ENCODE results near the gene MAMDC4.

The MAMDC4 gene

DNA sequence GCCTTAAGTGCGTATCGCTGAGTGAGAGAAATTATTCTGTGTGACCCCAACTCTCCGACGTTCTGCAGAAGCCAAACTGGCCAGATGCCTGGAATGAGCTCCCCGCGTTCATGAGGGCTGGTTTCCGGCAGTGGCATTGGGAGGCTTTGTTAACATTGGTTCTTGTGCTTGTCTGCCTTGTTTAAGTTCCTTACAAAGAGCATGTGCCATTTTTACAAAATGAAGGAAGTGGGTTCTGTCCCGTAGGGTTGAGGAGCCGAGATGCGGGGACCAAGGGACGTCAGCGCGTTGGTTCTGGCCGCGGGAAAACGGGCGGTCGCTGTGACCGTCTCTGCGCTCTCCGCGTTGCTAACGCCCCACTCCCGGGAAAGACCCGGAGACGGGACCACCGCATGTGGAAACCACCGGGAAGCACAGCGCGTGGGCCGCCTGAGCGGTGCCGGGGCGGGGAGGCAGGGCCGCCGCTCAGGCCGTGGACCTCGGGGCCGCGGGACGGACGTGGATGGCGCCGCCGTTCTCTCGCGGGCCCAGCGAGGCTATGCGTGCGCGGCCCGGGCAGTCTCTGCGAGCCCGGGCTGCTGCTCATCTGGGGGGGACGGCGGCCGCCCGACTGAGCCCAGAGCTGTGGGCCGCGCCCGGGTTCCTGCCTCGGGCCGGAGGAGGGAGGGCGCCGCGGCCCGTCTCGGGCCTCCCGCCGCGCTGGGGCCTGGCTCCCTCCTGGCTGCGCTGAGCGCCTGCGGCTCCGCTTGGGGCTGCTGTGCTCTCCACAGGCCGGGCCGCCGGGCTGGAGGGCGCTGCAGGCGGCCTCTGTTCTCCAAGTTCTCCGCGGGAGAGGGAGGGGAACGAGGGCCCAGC is 30.9 kb upstream of the MAMDC4 start:
- H3K27ac ChIP-seq, result no peak overlapping the region

DNA sequence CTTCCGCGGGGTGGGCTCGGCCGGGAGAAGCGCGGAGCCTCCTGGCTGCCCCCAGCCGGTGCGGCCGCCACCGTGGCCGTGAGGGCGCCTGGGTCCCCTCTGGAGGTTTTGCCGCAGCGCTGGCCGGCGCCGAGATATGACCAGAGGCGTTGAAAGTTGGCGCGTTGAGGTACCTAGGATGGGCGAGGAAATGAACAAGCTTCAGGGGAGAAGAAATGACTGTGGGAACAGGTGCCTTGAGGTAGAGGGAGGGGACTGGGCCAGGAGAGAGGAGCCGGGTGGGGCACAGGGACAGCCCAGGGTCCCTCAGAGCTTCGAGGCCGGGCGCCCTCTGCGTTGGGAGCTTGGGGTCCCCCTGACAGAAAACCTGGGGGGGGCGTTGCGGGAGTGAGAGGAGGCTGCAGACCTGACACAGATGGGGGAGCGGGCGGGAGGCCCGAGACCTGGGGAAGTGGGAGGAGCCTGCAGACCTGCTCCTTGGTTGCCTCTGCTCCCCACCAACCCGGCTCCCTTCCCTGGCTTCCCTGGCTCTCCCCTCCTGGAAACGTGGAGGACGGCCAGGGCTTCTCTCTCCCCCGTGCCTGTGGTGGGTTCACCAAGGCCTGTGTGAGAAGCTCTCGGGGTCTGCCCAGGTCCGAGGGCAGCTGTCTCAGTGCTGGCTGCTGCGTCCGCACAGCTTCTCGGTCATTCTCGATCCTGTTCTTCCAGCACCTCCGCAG is 30.2 kb upstream of the MAMDC4 start:
- H3K27ac ChIP-seq, result no peak overlapping the region
- TF ChIP-seq, protein P1, sequence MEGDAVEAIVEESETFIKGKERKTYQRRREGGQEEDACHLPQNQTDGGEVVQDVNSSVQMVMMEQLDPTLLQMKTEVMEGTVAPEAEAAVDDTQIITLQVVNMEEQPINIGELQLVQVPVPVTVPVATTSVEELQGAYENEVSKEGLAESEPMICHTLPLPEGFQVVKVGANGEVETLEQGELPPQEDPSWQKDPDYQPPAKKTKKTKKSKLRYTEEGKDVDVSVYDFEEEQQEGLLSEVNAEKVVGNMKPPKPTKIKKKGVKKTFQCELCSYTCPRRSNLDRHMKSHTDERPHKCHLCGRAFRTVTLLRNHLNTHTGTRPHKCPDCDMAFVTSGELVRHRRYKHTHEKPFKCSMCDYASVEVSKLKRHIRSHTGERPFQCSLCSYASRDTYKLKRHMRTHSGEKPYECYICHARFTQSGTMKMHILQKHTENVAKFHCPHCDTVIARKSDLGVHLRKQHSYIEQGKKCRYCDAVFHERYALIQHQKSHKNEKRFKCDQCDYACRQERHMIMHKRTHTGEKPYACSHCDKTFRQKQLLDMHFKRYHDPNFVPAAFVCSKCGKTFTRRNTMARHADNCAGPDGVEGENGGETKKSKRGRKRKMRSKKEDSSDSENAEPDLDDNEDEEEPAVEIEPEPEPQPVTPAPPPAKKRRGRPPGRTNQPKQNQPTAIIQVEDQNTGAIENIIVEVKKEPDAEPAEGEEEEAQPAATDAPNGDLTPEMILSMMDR (IDR thresholded peaks at IDR 0.05), result no peak
- no peak for TF ChIP-seq ZFX (IDR thresholded peaks at IDR 0.05; ENCODE audit: borderline replicate concordance)

More for the DNA sequence above, 30.9 kb upstream of the MAMDC4 start:
- TF ChIP-seq, protein P1 (IDR thresholded peaks at IDR 0.05), result no peak
- no peak for TF ChIP-seq ZFX (IDR thresholded peaks at IDR 0.05; ENCODE audit: borderline replicate concordance)

DNA sequence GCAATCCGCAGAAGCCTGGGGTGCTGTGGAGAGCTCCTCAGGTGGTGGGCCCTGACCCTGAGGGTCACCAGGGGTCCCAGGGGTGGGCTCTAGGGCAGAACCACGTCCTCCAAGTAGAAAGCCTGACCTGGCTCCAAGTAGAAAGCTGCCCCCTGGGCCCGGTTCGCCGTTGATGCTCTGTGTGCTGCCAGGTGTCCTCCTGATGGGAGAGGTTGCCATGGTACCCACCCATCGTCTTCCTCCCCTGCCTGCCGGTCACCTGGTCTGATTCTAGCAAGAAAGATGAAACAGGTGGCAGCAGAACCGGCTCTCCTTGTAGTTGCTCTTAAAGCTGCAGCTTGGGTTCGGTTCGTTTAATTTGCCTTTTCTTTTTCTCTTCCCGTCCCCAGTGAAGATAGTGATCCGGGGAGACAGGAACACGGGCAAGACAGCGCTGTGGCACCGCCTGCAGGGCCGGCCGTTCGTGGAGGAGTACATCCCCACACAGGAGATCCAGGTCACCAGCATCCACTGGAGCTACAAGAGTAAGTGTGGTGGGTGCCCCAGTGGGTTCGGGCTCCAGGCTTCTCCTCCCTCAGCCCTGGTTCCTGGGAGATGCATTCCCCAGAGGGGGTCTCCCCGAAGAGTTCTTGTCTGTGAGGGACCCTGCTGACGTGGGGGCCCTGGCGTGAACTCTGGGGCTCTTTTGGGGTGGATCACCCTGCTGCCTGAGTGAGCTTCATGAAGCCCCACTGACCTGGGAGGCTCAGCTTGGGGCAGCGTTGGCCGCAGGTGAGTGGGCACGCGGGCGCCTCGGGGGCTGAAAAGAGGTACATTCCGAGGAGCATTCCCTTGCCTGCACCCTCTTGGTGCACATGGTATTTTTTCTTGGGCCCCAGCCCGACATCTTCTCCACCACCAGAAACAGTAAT is 28.8 kb upstream of the MAMDC4 start:
- H3K27ac ChIP-seq, result no peak overlapping the region

DNA sequence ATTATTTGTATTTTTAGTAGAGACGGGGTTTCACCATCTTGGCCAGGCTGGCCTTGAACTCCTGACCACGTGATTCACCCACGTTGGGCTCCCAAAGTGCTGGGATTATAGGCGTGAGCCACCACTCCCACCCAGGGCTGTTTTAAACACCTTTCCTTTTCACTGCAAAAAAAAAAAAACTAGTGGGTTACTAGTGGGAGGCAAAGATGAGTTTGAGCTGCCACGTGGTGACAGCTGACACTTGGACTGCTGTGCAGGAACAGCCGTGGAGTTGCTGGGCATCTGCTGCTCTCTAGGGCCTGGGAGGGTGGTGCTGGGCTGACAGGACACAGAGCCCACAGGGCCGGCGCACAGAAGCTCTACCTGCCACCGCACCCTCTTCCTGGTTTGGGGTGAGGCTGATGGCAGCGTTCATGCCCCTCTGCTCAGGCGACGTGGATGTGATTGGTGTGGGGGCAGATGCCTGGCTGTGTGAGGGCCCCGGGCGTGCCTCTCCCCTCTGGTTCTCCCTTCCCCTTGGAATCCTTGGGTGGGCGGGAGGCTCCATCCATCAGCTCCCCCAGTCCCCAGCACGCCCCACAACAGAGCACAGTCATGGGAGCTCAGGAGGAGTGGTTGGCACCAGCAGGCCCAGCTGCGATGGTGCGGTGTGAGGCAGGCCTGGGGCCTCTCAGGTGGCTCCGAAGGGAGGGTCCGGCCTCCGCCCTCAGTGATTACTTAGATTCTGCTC is 27.5 kb upstream of the MAMDC4 start:
- TF ChIP-seq, protein P1 (IDR thresholded peaks at IDR 0.05), result no peak
- TF ChIP-seq ZFX (IDR thresholded peaks at IDR 0.05; ENCODE audit: borderline replicate concordance), result no peak
- H3K27ac ChIP-seq, result no peak overlapping the region

More for the DNA sequence above, 28.8 kb upstream of the MAMDC4 start:
- no peak for TF ChIP-seq ZFX (IDR thresholded peaks at IDR 0.05; ENCODE audit: borderline replicate concordance)

DNA sequence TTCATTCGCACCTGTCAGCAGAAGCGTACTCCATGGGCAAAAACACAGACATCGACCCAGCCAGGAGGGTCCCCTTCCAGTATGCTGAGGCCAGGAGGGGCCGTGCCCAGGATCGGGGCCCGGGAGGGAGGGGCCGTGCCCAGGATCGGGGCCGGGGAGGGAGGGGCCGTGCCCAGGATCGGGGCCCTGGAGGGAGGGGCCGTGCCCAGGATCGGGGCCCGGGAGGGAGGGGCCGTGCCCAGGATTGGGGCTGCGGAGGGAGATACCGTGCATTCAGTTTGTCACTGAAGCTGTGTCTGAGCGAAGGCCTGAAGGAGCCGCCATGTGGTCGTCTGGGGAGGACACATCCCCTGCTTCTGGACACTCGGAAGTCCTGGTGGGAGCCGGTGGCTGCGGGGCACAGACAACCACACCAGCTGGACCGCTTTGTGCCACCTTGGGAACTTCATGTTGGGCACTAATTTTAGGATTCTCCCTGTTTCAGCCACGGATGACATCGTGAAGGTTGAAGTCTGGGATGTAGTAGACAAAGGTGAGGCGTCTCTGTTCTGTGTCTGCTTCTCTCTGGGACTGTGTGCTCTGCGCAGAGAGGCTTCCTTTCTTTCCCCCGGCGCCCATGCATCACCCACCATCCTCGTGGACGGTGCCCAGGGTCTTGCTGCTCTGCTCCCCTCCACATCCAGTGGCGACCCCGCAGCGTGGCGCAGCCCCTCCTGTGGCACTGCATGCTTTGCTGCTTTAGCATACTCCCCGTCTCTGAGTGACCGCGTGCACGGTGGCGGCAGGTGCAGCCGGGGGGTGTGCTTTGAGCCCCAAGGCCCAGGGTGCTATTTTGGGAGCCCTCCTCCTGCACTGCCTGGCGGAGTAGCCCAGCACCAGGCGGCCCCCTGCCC is 26.6 kb upstream of the MAMDC4 start:
- no peak overlapping the region for H3K27ac ChIP-seq
- TF ChIP-seq, protein P1 (IDR thresholded peaks at IDR 0.05), result no peak
- TF ChIP-seq ZFX (IDR thresholded peaks at IDR 0.05; ENCODE audit: borderline replicate concordance), result no peak

DNA sequence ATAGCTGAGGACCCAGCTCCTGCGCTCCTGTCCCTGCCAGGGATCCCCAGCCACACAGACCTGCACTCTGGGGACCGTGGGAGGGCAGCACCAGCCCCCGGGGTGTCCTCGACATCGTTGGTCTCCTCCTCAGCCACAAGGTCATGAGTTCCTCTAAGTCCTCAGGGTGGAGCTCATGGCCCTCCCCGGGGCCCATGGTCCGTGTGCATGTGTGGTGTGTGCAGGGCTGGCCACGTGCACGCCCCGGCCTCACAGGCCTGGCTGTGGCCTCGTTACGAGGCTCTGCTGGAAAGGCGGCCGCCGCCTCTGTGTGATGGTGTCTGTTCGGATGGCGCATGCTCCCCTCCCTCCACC is 26.0 kb upstream of the MAMDC4 start:
- H3K27ac ChIP-seq, result no peak overlapping the region
- TF ChIP-seq, protein P1 (IDR thresholded peaks at IDR 0.05), result no peak
- TF ChIP-seq ZFX (IDR thresholded peaks at IDR 0.05; ENCODE audit: borderline replicate concordance), result no peak

All from 22Rv1 (cell line).